Motor neuron (in vitro differentiated cells): Measurements from ENCODE around the gene USP31. TPM values are rescaled to one million over a fixed set of nuclear protein-coding genes. Genes with fewer than 3 reads are reported as not detected.
A peak's percentile ranks its signal among the peaks of the same experiment; 100 is the strongest.

Experiments used
- ATAC-seq, 8 experiments: fragments of 200-7000 bp; cut with Tn5 transposase; replicated peaks in 6 of 8; 2 replicates each; pipeline ENCODE4 v1.8.0; 2021; ENCODE audit warnings: mild to moderate bottlenecking in 8 of 8, moderate library complexity in 8 of 8
- H3K27ac ChIP-seq, 2 donors: fragments of 250-450 bp; sonication (Bioruptor Pico); 2 replicates each; pipeline ENCODE4 v1.9.0; 2021; ENCODE audit warnings: antibody characterized with exemption in 2 of 2, mild to moderate bottlenecking in 2 of 2, moderate library complexity in 1 of 2
- H3K4me1 ChIP-seq, 2 donors: fragments of 250-450 bp; sonication (Bioruptor Pico); replicated peaks in 1 of 2; 2 replicates each; pipeline ENCODE4 v1.6.1; 2021; ENCODE audit warnings: antibody characterized with exemption in 2 of 2, mild to moderate bottlenecking in 2 of 2, moderate library complexity in 1 of 2
- H3K4me3 ChIP-seq, 5 donors: fragments of 250-450 bp; sonication (Bioruptor Pico); 2 replicates each; pipeline ENCODE4 v1.9.0; 2021; ENCODE audit warnings: antibody characterized with exemption in 5 of 5, mild to moderate bottlenecking in 5 of 5, moderate library complexity in 4 of 5
- WGBS, 10 experiments: fragments of 450-650 bp; shearing (Covaris generic); methylation state at CpG; one replicate each; pipeline ENCODE4 v1.0.0; 2022; 5-methylcytosine and 5-hydroxymethylcytosine counted together
- in situ Hi-C, 9 experiments: fragments of 400-800 bp; cut with MboI; loops; one replicate each; pipeline ENCODE4 v1.15.0; 2021; ENCODE audit warnings: low sequenced_read_pairs in 9 of 9, low pct_unique_long_range_greater_than_20kb in 2 of 9; ENCODE audit not compliant: unreplicated experiment in 9 of 9
- total RNA-seq, 8 experiments: library from RNA; unstranded; fragments of 300-600 nt; gene quantifications; 2 replicates each; pipeline versions ENCODE4 v1.2.3 to v1.2.4, GENCODE V29; 2022

USP31 gene
- total RNA-seq, 8 experiments from 2014 or later, result 4.9 to 11.8 (median 9.5) TPM

DNA sequence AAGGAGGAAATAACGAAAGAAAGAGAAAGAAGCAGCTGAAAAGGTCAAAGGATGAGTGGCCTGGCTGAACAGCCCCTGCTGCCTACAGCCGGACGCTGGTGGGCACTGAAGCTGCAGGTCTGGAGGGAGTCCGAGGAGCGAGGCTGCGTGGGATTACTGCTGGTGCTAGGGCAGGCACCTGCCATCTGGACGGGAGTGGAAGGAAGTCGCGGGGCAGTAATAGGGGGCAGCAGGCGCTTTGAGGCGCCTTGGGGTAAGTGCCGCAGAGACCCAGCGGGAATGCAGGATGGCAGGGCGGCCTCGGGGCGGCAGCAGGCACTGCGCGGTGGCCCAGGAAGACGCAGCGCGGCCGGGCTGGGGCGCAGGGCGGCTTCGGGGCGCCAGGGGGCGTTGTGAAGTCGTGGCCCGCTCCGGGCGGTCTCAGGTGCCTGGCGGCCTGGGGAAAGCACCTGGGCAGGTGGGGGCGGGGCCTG lies 33.0 kb upstream of the USP31 start:
- WGBS, 10 experiments, result 4 to 40% (median 12%) methylated on average over 1 to 15 of the region's 33 CpGs
- H3K27ac ChIP-seq, result no peak overlapping the region
- H3K4me3 ChIP-seq, result peak overlapping the region; percentile 29 to 37 (median 34)
- in situ Hi-C loops, result loop anchor here in 7 of 9 experiments (25.0 kb wide), 3 partner anchors 230 to 855 kb away; no protein-coding TSS in a partner anchor
- peak; percentile 96 to 99 (median 98) for ATAC-seq
- H3K4me1 ChIP-seq, result peaks cover 0 to 3% of the 10 kb centered on the region in 2 donors

DNA sequence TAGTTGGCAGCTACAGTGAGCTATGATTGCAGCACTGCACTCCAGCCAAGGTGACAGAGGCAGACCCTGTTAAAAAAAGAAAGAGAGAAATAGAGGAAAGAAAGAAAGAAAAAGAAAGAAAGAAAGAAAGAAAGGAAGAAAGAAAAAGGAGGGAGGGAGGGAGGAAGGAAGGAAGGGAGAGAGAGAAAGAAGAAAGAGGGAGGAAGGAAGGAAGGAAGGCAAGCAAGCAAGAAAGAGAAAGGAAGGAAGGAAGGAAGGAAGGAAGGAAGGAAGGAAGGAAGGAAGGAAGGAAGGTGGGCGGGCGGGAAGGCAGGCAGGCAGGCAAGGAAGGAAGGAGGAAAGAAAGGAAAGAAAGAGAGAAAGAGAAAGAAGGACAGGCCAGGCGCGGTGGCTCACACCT lies 32.3 kb upstream of the USP31 start:
- WGBS, 10 experiments, result 92 to 100% (median 100%) methylated on average over 2 of the region's 4 CpGs; no CpG with 5 or more reads in 7 of the 10 experiments
- in situ Hi-C loops, result loop anchor here in 7 of 9 experiments (25.0 kb wide), 3 partner anchors 231 to 856 kb away; no protein-coding TSS in a partner anchor
- Histone ChIP-seq H3K4me1 (peaks cover 0 to 3% of the 10 kb centered on the region in 2 donors), H3K4me3 (no peak overlapping the region), H3K27ac (no peak overlapping the region)
- no peak for ATAC-seq

DNA sequence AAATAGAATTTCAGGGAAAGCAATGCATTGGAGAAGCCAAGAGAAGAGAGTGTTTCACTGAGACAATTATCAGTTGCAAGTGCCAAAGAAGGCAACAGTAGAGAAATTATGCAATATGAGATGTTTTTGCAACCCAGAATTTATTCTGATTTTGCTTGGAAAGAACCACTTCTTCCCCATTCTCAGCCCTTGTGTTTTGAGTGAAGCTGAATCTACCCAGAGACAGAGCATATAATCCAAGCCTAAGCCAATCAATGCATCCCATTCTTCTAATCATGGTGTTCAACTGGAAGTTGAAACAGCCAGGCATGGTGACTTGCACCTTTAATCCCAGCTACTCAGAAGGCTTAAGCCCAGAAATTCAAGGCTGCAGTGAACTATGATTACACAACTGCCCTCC lies 26.4 kb upstream of the USP31 start:
- peaks cover 0 to 4% of the 10 kb centered on the region in 2 donors for H3K4me1 ChIP-seq
- H3K4me3 ChIP-seq, result no peak overlapping the region
- in situ Hi-C loops, result loop anchor here in 7 of 9 experiments (25.0 kb wide), 3 partner anchors 237 to 862 kb away; no protein-coding TSS in a partner anchor
- no peak overlapping the region for H3K27ac ChIP-seq
- ATAC-seq, result no peak

DNA sequence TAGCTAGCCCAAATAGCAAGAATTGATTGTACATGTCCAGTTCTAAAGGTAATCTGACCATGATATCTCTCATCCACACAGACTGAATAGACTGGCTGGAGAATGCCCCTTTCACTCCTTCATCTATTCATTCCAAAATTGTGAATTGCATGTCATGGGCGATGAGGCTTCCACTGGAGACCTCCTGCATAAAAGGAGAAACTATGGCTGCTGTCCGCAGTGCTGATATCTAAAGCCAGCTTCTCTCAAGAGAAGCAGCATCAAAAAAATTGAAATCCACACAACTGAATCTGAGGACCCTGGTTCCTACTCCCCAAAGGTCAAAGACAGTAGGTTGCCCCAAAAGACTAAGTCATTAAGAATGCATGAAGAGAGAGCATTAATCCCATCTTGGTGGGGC lies 25.4 kb upstream of the USP31 start:
- Histone ChIP-seq H3K4me1 (peaks cover 0 to 4% of the 10 kb centered on the region in 2 donors), H3K27ac (no peak overlapping the region), H3K4me3 (no peak overlapping the region)
- ATAC-seq, result no peak
- in situ Hi-C loops, result loop anchor here in 7 of 9 experiments (25.0 kb wide), 3 partner anchors 238 to 863 kb away; no protein-coding TSS in a partner anchor
- WGBS, 10 experiments, result 10 to 50% (median 36%) methylated on average over 1 to 2 of the region's 2 CpGs; no CpG with 5 or more reads in 3 of the 10 experiments

DNA sequence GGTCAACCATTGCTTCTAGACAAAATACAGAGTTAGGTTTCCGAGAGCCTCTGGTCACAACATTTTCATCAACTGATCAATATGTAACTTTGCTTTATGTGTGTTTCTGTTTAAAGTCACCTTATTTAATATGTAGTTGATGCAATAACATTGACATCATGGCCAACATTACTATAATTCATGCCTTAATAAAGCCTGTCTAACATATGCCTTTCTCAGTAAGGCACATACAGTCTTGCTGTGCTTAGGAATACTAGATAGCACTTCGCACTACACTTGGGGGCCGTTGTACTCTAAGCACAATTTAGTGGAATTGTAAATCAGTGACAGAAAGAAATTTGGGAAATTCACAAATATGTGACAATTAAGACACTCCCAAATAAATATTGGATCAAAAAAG lies 23.7 kb upstream of the USP31 start:
- Histone ChIP-seq H3K4me3 (no peak overlapping the region), H3K27ac (no peak overlapping the region), H3K4me1 (peaks cover 0 to 4% of the 10 kb centered on the region in 2 donors)
- in situ Hi-C loops, result no loop called here
- 16 to 100% (median 70%) methylated on average over 1 to 3 of the region's 3 CpGs; no CpG with 5 or more reads in 2 of the 10 experiments for WGBS, 10 experiments
- peak in 5 of 8 experiments; percentile 17 to 71 (median 40) for ATAC-seq

DNA sequence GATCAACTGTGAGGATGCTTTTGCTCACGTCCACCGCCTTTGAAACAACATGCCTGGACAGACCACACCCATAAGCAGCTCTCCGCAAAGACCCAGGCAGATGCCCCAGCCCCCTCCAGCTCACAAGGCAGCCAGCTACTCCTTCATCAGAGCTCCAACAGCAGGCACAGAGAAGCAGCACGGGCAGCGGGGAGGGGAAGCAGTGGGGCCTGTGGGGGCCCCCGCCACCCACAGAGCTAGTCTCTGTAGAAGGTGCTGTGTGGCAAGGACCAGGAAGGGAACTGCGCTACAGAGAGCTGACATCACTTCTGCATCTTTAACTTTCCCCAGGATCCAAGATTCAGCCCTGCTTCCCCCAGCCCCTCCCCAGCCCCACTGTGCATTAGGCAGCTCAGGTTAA lies 23.3 kb upstream of the USP31 start:
- H3K27ac ChIP-seq, result no peak overlapping the region
- 0 to 80% (median 43%) methylated on average over 1 to 3 of the region's 7 CpGs; no CpG with 5 or more reads in 4 of the 10 experiments for WGBS, 10 experiments
- ATAC-seq, result peak in 5 of 8 experiments; percentile 45 to 69 (median 51)
- H3K4me3 ChIP-seq, result no peak overlapping the region
- H3K4me1 ChIP-seq, result peaks cover 0 to 4% of the 10 kb centered on the region in 2 donors
- in situ Hi-C loops, result no loop called here

DNA sequence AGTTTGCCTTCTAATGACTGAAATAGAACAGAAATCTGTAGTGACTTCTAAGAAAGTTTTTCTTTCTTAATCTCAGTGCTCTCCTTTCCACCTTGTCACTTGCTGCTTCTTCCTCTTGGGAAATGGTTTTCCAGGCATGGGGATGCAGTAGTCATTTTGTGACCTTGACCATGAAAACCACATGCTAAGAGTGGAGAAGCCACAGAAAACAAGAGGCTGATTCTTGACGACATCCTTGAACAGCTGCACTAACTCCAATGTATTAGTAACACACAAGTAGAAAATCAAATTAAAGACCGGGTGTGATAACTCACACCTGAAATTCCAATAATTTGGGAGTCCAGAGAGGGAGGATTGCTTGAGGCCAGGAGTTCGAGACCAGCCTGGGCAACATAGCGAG lies 15.5 kb upstream of the USP31 start:
- no peaks in the 10 kb centered on the region for H3K4me1 ChIP-seq
- no peak overlapping the region for H3K4me3 ChIP-seq
- in situ Hi-C loops, result no loop called here
- no peak overlapping the region for H3K27ac ChIP-seq
- WGBS, 10 experiments, result 21 to 100% (median 91%) methylated on average over 2 to 4 of the region's 4 CpGs; no CpG with 5 or more reads in 2 of the 10 experiments
- no peak for ATAC-seq

DNA sequence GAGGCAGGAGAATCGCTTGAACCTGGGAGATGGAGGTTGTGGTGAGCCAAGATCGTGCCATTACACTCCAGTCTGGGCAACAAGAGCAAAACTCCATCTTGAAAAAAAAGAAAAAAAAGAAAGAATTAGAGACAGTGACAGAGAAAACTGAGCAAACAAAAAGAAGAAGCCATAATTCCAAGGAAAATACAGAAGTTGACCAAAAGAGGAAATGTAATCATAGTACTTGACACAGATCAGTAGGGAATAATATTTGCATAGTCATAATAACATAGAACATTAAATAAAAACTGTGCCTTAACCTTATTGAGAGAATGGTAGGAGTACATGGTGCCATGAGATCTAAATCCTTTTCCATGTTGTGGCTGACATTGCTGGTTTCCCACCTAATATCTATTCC lies 14.7 kb upstream of the USP31 start:
- Histone ChIP-seq H3K27ac (no peak overlapping the region), H3K4me3 (no peak overlapping the region), H3K4me1 (no peaks in the 10 kb centered on the region)
- in situ Hi-C loops, result no loop called here
- WGBS, 10 experiments, result 51 to 96% (median 82%) methylated on average over 2 of the region's 2 CpGs; no CpG with 5 or more reads in 2 of the 10 experiments
- ATAC-seq, result no peak

DNA sequence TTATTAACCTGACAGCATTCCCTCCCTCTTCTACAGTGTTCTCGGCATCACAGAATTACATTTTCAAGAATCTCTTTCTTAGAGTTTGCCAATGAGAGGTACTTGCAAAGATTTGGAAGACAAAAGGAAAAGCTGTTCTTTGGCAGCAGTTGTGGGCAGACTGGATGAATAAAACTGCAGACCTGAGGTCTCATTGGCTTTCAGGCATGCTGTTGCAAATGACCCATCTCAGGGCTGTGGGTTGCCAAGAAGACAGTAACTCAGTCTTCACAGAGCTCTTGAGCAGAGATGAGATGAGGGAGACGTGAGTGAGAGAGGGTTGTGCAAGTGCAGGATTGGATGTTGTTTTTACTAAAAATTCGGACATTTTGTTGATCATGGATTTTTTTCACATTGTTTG lies 11.3 kb upstream of the USP31 start:
- Histone ChIP-seq H3K27ac (no peak overlapping the region), H3K4me3 (no peak overlapping the region), H3K4me1 (no peaks in the 10 kb centered on the region)
- in situ Hi-C loops, result no loop called here
- ATAC-seq, result no peak
- WGBS, 10 experiments, result 0 to 75% (median 50%) methylated on average over 1 to 3 of the region's 3 CpGs; no CpG with 5 or more reads in 4 of the 10 experiments

DNA sequence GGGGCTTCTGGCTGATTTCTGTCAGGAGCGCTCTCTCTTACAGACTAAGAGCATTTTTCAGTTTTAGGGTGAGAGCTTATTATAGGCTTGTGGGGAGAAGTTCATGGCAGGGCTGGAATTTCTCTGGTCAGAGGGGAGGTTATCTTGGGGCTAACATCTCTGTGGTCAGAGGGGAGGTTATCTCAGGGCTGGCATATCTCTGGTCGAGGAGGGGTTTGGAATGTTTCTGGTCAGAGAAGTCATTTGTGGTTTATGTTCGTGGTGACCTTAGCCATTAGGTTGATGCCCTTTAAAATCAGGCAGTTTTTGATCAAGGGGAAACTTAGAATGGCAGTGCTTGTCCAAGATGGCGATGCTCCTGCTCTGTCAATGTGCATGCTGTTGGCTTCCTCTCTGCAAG lies 10.8 kb upstream of the USP31 start:
- H3K27ac ChIP-seq, result no peak overlapping the region
- no peak for ATAC-seq
- no peak overlapping the region for H3K4me3 ChIP-seq
- in situ Hi-C loops, result no loop called here
- no peaks in the 10 kb centered on the region for H3K4me1 ChIP-seq
- 0 to 100% (median 70%) methylated on average over 1 to 3 of the region's 4 CpGs; no CpG with 5 or more reads in 1 of the 10 experiments for whole genome bisulfite sequencing, 10 experiments

DNA sequence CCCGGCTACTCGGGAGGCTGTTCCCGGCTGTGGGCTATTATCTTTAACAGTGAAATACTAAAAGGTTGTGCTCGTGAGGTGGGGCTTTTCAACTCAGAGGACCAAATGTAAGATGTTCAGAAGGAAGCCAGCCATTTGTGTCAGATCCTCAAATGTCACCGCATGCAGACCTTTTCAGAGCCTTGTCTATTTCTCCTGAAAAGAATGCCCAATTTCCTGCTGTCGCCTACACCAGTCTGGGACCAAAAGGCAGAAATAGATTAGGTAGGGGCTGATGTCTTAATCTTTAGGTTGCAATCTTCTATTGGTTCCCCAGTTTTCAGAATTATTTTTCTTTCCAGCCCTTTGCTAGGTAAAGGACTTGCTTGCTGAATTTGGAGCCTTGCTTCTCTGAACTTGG lies 8.9 kb upstream of the USP31 start:
- no peak overlapping the region for H3K27ac ChIP-seq

DNA sequence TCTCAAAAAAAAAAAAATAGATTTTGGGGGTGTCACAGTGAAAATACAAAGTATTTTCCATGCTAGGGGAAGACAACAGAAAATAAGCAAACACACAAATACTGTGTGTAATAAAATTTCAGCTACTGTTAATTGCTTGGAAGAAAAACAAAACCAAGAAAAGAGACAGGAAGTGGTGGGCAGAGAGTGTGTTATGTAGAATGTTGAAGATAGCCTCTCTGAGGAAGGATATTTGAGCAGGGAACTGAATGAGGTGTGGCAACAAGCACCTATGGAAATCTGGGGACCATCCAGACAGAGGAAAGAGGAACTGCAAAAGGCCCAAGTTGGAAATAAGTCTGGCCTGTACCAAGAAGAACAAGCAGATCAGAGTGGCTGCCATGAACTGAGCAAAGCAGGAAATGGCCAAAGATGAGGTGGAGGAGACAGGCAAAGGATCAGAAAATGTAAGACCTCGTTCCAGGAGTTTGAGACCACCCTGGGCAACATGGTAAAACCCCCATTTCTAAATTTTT lies 7.8 kb upstream of the USP31 start:
- no peak overlapping the region for H3K27ac ChIP-seq
- in situ Hi-C loops, result no loop called here
- H3K4me1 ChIP-seq, result no peaks in the 10 kb centered on the region
- no peak for ATAC-seq
- no peak overlapping the region for H3K4me3 ChIP-seq
- WGBS, 10 experiments, result 40 to 80% (median 50%) methylated on average over 1 of the region's 1 CpG; no CpG with 5 or more reads in 5 of the 10 experiments

More for the DNA sequence above, 8.9 kb upstream of the USP31 start:
- Histone ChIP-seq H3K4me1 (no peaks in the 10 kb centered on the region), H3K4me3 (no peak overlapping the region)
- ATAC-seq, result no peak
- 78 to 100% (median 92%) methylated on average over 1 to 6 of the region's 6 CpGs; no CpG with 5 or more reads in 2 of the 10 experiments for WGBS, 10 experiments
- in situ Hi-C loops, result no loop called here

DNA sequence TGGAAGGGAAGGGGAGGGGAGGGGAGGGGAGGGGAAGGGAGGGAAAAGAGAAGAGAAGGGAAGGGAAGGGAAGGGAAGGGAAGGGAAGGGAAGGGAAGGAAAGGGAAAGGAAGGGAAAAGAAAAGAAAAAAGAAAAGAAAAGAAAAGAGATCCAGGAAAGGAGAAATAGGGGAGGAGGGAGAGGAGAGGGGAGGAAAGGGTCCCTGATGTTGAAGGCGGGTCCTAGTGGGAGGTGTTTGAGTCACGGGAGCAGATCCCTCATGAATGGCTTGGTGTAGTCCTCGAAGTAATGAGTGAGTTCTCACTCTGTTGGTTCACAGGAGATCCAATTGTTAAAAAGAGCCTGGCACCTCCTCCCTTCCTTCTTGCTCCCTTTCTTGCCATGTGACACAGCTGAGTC lies 6.9 kb upstream of the USP31 start:
- H3K4me3 ChIP-seq, result no peak overlapping the region
- in situ Hi-C loops, result no loop called here
- H3K4me1 ChIP-seq, result no peaks in the 10 kb centered on the region
- no peak overlapping the region for H3K27ac ChIP-seq
- no peak for ATAC-seq
- WGBS, 10 experiments, result 8 to 100% (median 43%) methylated on average over 1 to 3 of the region's 3 CpGs; no CpG with 5 or more reads in 5 of the 10 experiments
